ENCODE data around the gene ICAM5. TPM values are rescaled to one million over a fixed set of nuclear protein-coding genes. Genes with fewer than 3 reads are reported as not detected.

The ICAM5 gene
- total RNA-seq, 4 donors from 2014 or later, result 0.23 to 0.45 (median 0.37) TPM

GRCh38 chr19:10251792-10252694, 37.7 kb upstream of the ICAM5 start, which contains the start of gene MRPL4:
TSS of gene MRPL4 (plus strand) at chr19:10252214. CDS start at chr19:10252254, 40 bp downstream.
- intact Hi-C loops (cut with DNase I), result loop anchor here (5.0 to 10.0 kb wide), 2 partner anchors 147 to 320 kb away; partner anchors contain the start of genes ANGPTL6 and PPAN
- peak within 1 kb of the TSS; percentile 80 to 89 (median 84) for H3K27ac ChIP-seq (replicated peaks in 1 of 4)

GRCh38 chr19:10252707-10253106, 37.0 kb upstream of the ICAM5 start:
- Histone ChIP-seq H3K27me3 (no peaks in the 10 kb centered on the region), H3K4me3 (peak overlapping the region; percentile 67 to 93 (median 87)), H3K27ac (replicated peaks in 1 of 4) (peak overlapping the region; percentile 80 to 89 (median 84)), H3K36me3 (peaks cover 20 to 42% (median 39%) of the 10 kb centered on the region in 4 donors), H3K9me3 (no peaks in the 10 kb centered on the region), H3K4me1 (peaks cover 20 to 39% (median 36%) of the 10 kb centered on the region in 4 donors)
- WGBS, result 30% methylated on average over 8 of the region's 8 CpGs
- DNase-seq (ENCODE audit: extremely low spot score), result no peak
- TF ChIP-seq CTCF (IDR thresholded peaks at IDR 0.05), result no peak
- TF ChIP-seq POLR2A (IDR thresholded peaks at IDR 0.05; ENCODE audit: low read depth), result no peak
- TF ChIP-seq POLR2AphosphoS5 (IDR thresholded peaks at IDR 0.05), result no peak
- no peak for TF ChIP-seq EP300 (IDR thresholded peaks at IDR 0.05)
- intact Hi-C loops (cut with DNase I), result loop anchor here (5.0 to 10.0 kb wide), 2 partner anchors 148 to 320 kb away; partner anchors contain the start of genes ANGPTL6 and PPAN

More at GRCh38 chr19:10251792-10252694, 37.7 kb upstream of the ICAM5 start, which contains the start of gene MRPL4:
- Histone ChIP-seq H3K9me3 (no peaks in the 10 kb centered on the region), H3K4me1 (peaks cover 20 to 39% (median 36%) of the 10 kb centered on the region in 4 donors), H3K4me3 (peak within 1 kb of the TSS; percentile 67 to 93 (median 87)), H3K27me3 (no peaks in the 10 kb centered on the region), H3K36me3 (peaks cover 14 to 36% (median 32%) of the 10 kb centered on the region in 4 donors)
- DNase-seq (ENCODE audit: extremely low spot score), result peak; percentile 99
- TF ChIP-seq EP300 (IDR thresholded peaks at IDR 0.05) (no peak), POLR2A (IDR thresholded peaks at IDR 0.05; ENCODE audit: low read depth) (peak; percentile 53), POLR2AphosphoS5 (IDR thresholded peaks at IDR 0.05) (peak; percentile 77 to 87), CTCF (IDR thresholded peaks at IDR 0.05) (no peak)
- 2% methylated on average over 28 of the region's 77 CpGs for WGBS

GRCh38 chr19:10254244-10254643, 35.5 kb upstream of the ICAM5 start:
- H3K36me3 ChIP-seq, result peaks cover 31 to 55% (median 50%) of the 10 kb centered on the region in 4 donors
- peaks cover 20 to 42% (median 39%) of the 10 kb centered on the region in 4 donors for H3K4me1 ChIP-seq
- H3K4me3 ChIP-seq, result no peak overlapping the region
- H3K27ac ChIP-seq (replicated peaks in 1 of 4), result no peak overlapping the region
- H3K27me3 ChIP-seq, result no peaks in the 10 kb centered on the region
- TF ChIP-seq POLR2AphosphoS5 (IDR thresholded peaks at IDR 0.05) (no peak), EP300 (IDR thresholded peaks at IDR 0.05) (no peak), CTCF (IDR thresholded peaks at IDR 0.05) (no peak), POLR2A (IDR thresholded peaks at IDR 0.05; ENCODE audit: low read depth) (no peak)
- H3K9me3 ChIP-seq, result no peaks in the 10 kb centered on the region
- 90% methylated on average over 3 of the region's 3 CpGs for WGBS
- intact Hi-C loops (cut with DNase I), result loop anchor here (5.0 to 10.0 kb wide), 2 partner anchors 149 to 322 kb away; partner anchors contain the start of genes ANGPTL6 and PPAN
- no peak for DNase-seq (ENCODE audit: extremely low spot score)

- WGBS, result 96% methylated on average over 2 of the region's 2 CpGs
These were observed 34.4 kb upstream of the ICAM5 start for GRCh38 chr19:10255358-10255757.

More at GRCh38 chr19:10255358-10255757, 34.4 kb upstream of the ICAM5 start:
- Histone ChIP-seq H3K27ac (replicated peaks in 1 of 4) (no peak overlapping the region), H3K36me3 (peaks cover 31 to 66% (median 59%) of the 10 kb centered on the region in 4 donors), H3K4me1 (peaks cover 14 to 37% (median 36%) of the 10 kb centered on the region in 4 donors), H3K4me3 (no peak overlapping the region), H3K27me3 (no peaks in the 10 kb centered on the region), H3K9me3 (no peaks in the 10 kb centered on the region)
- intact Hi-C loops (cut with DNase I), result loop anchor here (10.0 kb wide), 1 partner anchor 151 kb away; the partner anchor contains the start of genes ANGPTL6 and PPAN
- TF ChIP-seq CTCF (IDR thresholded peaks at IDR 0.05), result no peak
- TF ChIP-seq POLR2AphosphoS5 (IDR thresholded peaks at IDR 0.05), result no peak
- TF ChIP-seq EP300 (IDR thresholded peaks at IDR 0.05), result no peak
- no peak for TF ChIP-seq POLR2A (IDR thresholded peaks at IDR 0.05; ENCODE audit: low read depth)
- DNase-seq (ENCODE audit: extremely low spot score), result no peak
